ENCODE measurements around the gene PRKD1. TPM values are rescaled to one million over a fixed set of nuclear protein-coding genes. Genes with fewer than 3 reads are reported as not detected.

Gene PRKD1
- polyA plus RNA-seq, 1 of the 3 experiments (the other 2 are of a cell fraction), result 0.07 TPM

DNA sequence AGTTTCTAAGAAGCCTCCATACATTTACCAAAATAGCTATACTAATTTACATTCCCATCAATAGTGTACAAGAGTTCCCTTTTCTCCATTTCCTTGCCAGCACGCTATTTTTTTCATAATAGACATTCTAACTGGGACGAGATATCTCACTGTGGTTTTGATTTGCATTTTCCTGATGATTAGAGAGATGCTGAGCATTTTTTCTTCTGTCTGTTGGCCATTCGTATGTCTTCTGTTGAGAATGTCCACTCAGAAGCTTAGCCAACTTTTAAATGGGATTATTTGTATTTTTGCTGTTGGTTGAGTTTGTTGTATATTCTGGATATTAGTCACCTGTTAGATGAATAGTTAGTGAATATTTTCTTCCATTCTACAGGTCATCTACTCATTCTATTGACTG is 144.1 kb downstream of the PRKD1 start:
- Histone ChIP-seq H2AFZ (ENCODE audit: low read depth) (no peak overlapping the region), H4K20me1 (ENCODE audit: insufficient read depth) (no peaks in the 10 kb centered on the region), H3K4me3 (ENCODE audit: low read depth in 2 of 2, low read length in 1 of 2) (no peak overlapping the region), H3K9me2 (no peaks in the 10 kb centered on the region), H3K9ac (no peak overlapping the region), H3K4me1 (ENCODE audit: control insufficient read depth in 1 of 2, insufficient read depth in 2 of 2, low read depth in 1 of 2, low read length in 1 of 2) (no peaks in the 10 kb centered on the region), H3K9me3 (no peaks in the 10 kb centered on the region), H3K27me3 (ENCODE audit: insufficient read depth) (no peaks in the 10 kb centered on the region), H3K4me2 (no peak overlapping the region), H3K36me3 (replicated peaks in 1 of 2; ENCODE audit: control insufficient read depth in 1 of 2, insufficient read depth in 2 of 2, low read length in 1 of 2) (no peaks in the 10 kb centered on the region), H3K27ac (ENCODE audit: low read depth in 2 of 2, low read length in 1 of 2) (no peak overlapping the region), H3K79me2 (ENCODE audit: insufficient read depth) (no peaks in the 10 kb centered on the region), H3F3A (replicated peaks; ENCODE audit: insufficient read depth) (no peaks in the 10 kb centered on the region)
- TF ChIP-seq EZH2phosphoT487 (IDR thresholded peaks at IDR 0.05; ENCODE audit: borderline replicate concordance, low read depth) (no peak), RAD21 (IDR thresholded peaks at IDR 0.05; ENCODE audit: low read length) (no peak), CHD2 (IDR thresholded peaks at IDR 0.05; ENCODE audit: low read length, partially characterized antibody) (no peak), ELF1 (IDR thresholded peaks at IDR 0.05) (no peak), TCF12 (IDR thresholded peaks at IDR 0.05) (no peak), RFX5 (IDR thresholded peaks at IDR 0.05; ENCODE audit: low read length) (no peak), SIN3A (IDR thresholded peaks at IDR 0.05; ENCODE audit: borderline replicate concordance, low read depth, low read length) (no peak), NFIC (IDR thresholded peaks at IDR 0.05; ENCODE audit: borderline replicate concordance) (no peak), JUND (IDR thresholded peaks at IDR 0.05) (no peak), RCOR1 (IDR thresholded peaks at IDR 0.05; ENCODE audit: low read length) (no peak), FOSL2 (IDR thresholded peaks at IDR 0.05; ENCODE audit: borderline replicate concordance, low read depth) (no peak), GATA2 (CRISPR knock-in tag; IDR thresholded peaks at IDR 0.05) (no peak), TEAD4 (IDR thresholded peaks at IDR 0.05; ENCODE audit: borderline replicate concordance, insufficient read depth) (no peak), POLR2AphosphoS5 (IDR thresholded peaks at IDR 0.05; ENCODE audit: low read depth, low read length) (no peak), MXI1 (IDR thresholded peaks at IDR 0.05; ENCODE audit: low read depth, low read length) (no peak)
- TF ChIP-seq, protein P1, sequence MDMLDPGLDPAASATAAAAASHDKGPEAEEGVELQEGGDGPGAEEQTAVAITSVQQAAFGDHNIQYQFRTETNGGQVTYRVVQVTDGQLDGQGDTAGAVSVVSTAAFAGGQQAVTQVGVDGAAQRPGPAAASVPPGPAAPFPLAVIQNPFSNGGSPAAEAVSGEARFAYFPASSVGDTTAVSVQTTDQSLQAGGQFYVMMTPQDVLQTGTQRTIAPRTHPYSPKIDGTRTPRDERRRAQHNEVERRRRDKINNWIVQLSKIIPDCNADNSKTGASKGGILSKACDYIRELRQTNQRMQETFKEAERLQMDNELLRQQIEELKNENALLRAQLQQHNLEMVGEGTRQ (IDR thresholded peaks at IDR 0.05; ENCODE audit: borderline replicate concordance, low read depth, low read length), result no peak
- TF ChIP-seq, protein P2, sequence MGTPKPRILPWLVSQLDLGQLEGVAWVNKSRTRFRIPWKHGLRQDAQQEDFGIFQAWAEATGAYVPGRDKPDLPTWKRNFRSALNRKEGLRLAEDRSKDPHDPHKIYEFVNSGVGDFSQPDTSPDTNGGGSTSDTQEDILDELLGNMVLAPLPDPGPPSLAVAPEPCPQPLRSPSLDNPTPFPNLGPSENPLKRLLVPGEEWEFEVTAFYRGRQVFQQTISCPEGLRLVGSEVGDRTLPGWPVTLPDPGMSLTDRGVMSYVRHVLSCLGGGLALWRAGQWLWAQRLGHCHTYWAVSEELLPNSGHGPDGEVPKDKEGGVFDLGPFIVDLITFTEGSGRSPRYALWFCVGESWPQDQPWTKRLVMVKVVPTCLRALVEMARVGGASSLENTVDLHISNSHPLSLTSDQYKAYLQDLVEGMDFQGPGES (IDR thresholded peaks at IDR 0.05; ENCODE audit: low read depth, low read length), result no peak
- TF ChIP-seq, protein P3, sequence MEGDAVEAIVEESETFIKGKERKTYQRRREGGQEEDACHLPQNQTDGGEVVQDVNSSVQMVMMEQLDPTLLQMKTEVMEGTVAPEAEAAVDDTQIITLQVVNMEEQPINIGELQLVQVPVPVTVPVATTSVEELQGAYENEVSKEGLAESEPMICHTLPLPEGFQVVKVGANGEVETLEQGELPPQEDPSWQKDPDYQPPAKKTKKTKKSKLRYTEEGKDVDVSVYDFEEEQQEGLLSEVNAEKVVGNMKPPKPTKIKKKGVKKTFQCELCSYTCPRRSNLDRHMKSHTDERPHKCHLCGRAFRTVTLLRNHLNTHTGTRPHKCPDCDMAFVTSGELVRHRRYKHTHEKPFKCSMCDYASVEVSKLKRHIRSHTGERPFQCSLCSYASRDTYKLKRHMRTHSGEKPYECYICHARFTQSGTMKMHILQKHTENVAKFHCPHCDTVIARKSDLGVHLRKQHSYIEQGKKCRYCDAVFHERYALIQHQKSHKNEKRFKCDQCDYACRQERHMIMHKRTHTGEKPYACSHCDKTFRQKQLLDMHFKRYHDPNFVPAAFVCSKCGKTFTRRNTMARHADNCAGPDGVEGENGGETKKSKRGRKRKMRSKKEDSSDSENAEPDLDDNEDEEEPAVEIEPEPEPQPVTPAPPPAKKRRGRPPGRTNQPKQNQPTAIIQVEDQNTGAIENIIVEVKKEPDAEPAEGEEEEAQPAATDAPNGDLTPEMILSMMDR (IDR thresholded peaks at IDR 0.05), result no peak
- TF ChIP-seq, protein P4, sequence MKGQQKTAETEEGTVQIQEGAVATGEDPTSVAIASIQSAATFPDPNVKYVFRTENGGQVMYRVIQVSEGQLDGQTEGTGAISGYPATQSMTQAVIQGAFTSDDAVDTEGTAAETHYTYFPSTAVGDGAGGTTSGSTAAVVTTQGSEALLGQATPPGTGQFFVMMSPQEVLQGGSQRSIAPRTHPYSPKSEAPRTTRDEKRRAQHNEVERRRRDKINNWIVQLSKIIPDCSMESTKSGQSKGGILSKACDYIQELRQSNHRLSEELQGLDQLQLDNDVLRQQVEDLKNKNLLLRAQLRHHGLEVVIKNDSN (IDR thresholded peaks at IDR 0.05; ENCODE audit: borderline replicate concordance, low read depth), result no peak
- TF ChIP-seq, protein P5, sequence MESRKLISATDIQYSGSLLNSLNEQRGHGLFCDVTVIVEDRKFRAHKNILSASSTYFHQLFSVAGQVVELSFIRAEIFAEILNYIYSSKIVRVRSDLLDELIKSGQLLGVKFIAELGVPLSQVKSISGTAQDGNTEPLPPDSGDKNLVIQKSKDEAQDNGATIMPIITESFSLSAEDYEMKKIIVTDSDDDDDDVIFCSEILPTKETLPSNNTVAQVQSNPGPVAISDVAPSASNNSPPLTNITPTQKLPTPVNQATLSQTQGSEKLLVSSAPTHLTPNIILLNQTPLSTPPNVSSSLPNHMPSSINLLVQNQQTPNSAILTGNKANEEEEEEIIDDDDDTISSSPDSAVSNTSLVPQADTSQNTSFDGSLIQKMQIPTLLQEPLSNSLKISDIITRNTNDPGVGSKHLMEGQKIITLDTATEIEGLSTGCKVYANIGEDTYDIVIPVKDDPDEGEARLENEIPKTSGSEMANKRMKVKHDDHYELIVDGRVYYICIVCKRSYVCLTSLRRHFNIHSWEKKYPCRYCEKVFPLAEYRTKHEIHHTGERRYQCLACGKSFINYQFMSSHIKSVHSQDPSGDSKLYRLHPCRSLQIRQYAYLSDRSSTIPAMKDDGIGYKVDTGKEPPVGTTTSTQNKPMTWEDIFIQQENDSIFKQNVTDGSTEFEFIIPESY (IDR thresholded peaks at IDR 0.05; ENCODE audit: borderline replicate concordance, low read depth), result no peak
- DNase-seq, result no peak
- ChIA-PET POLR2A (no interaction called here), CTCF (no interaction called here)
- under 1% methylated on average over 3 of the region's 3 CpGs for WGBS (ENCODE audit: low lambda C conversion rate)

All from SK-N-SH (cell line).